Cardiac fibroblast (primary cell): Measurements from ENCODE around the gene PRIMA1.

Experiments used
- DNase-seq, 2 donors: peaks; one replicate each; pipeline versions ENCODE4 v3.0.0 to v3.0.0-alpha.2; 2010; ENCODE audit warnings: low read depth in 2 of 2
- H3K4me3 ChIP-seq, 2 donors: replicated peaks in 1 of 2; 1 replicate in 1 of 2; 2 replicates in 1 of 2; pipeline ENCODE4 v1.5.1; 2011; ENCODE audit warnings: low read depth in 2 of 2, low read length in 2 of 2, mild to moderate bottlenecking in 2 of 2, moderate library complexity in 1 of 2
- CTCF ChIP-seq: IDR thresholded peaks from one replicate; pipeline ENCODE4 v1.5.1; 2011; ENCODE audit warnings: low read depth, mild to moderate bottlenecking, low read length, inconsistent platforms

PRIMA1 gene

GRCh38 chr14:93700928-93701327, 87.4 kb downstream of the PRIMA1 start:
- no peak overlapping the region for H3K4me3 ChIP-seq
- no peak for TF ChIP-seq CTCF
- no peak for DNase-seq

- TF ChIP-seq CTCF = no peak
- no peak overlapping the region for H3K4me3 ChIP-seq
- DNase-seq = no peak
Observed at GRCh38 chr14:93693914-93694313, 94.4 kb downstream of the PRIMA1 start.

- no peak overlapping the region for H3K4me3 ChIP-seq
- no peak for TF ChIP-seq CTCF
- DNase-seq = no peak
Observed at GRCh38 chr14:93691042-93691780, 97.1 kb downstream of the PRIMA1 start.

- no peak overlapping the region for H3K4me3 ChIP-seq
- DNase-seq = no peak
- TF ChIP-seq CTCF = no peak
Observed at GRCh38 chr14:93690146-93690545, 98.1 kb downstream of the PRIMA1 start.

GRCh38 chr14:93688820-93689219, 99.5 kb downstream of the PRIMA1 start:
- H3K4me3 ChIP-seq = no peak overlapping the region
- DNase-seq = no peak
- no peak for TF ChIP-seq CTCF

GRCh38 chr14:93688239-93688666, 100.0 kb downstream of the PRIMA1 start:
- no peak for DNase-seq
- no peak overlapping the region for H3K4me3 ChIP-seq
- TF ChIP-seq CTCF = no peak

- DNase-seq = no peak
- no peak overlapping the region for H3K4me3 ChIP-seq
- TF ChIP-seq CTCF = no peak
Observed at GRCh38 chr14:93686268-93686667, 102.0 kb downstream of the PRIMA1 start.
